ENCODE results near the gene TUBGCP2.
A peak's percentile ranks its signal among the peaks of the same experiment; 100 is the strongest.

Gene TUBGCP2

DNA sequence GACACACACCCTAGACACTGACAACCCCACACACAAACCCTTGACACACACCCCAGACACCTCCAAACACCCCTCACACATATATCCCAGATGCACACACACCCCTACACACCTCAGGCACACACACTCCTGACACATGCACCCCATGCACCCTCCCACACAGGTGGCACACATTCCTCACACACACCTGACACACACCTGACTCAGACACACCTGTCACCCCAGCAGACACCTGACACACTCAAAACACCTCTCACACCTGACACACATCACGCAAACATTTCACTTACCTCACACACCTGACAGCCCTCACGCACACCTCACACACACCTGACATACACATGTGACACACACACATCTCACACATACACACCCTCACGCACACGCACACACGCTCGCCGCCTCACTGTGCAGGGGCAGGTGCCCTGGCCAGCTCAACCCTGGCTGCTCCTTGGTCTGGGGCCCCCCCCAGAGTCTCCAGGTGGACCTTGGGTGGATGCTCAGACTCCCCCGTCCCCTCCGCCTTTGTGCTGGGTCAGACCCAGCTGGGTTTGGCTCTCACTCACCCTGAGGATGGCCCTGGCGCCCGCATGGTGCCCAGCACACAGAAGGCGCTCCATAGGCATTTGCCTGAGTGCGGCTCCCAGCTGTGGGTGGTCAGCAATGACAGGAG is 31.2 kb upstream of the TUBGCP2 start:
- no peak for DNase-seq

DNA sequence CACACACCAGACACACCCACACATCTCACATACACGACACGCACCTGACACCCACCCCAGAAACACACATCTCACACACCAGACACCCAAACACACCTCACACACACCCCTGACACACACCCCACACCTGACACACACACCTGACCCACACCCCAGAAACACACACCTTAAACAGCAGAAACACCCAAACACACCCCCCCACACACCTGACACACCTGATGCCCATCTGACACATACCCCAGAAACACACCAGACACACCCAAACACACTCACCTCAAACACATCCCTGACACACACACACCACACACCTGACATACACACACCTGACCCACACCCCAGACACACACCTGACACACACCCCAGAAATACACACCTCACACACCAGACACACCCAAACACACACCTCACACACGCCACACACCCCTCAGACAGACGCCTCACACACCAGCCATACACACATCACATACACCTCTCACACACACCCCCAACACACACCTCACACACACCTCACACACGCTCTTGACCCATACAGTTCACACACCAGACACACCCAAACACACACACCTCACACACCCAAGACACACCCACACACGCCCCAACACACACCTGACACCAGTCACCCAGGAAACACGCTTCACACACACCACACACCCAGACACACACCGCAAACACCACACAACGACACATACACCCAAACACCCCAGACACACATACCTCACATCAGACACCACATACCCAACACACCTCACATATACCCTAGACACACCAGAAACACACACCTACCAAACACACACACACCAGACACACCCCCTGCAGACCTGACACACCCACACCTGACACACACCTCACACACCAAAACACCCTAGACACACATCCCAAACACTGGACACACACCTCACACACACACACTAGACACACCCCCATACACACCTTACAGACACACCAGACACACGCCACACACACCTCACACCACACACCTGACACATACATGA is 29.7 kb upstream of the TUBGCP2 start:
- no peak for DNase-seq

DNA sequence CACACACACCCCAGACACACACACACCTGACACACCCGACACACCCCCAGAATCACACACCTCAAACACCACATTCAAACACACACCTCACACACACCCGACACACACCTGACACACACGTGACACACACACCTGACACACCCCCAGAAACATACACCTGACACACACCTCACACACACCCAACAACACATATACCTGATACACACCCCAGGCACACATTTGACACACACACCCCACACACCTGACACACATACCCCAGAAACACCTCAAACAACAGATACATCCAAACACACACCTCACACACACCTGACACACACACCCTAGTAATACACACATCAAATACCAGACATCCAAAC is 28.7 kb upstream of the TUBGCP2 start:
- DNase-seq, result no peak

- peak; percentile 90 for DNase-seq
Measured at GRCh38 chr10:133336577-133337369, 28.1 kb upstream of the TUBGCP2 start, which contains the start of gene CALY. Gene CALY, minus strand, starts transcription at chr10:133336896. Its CDS starts 7,907 bp downstream, at chr10:133328989.

DNA sequence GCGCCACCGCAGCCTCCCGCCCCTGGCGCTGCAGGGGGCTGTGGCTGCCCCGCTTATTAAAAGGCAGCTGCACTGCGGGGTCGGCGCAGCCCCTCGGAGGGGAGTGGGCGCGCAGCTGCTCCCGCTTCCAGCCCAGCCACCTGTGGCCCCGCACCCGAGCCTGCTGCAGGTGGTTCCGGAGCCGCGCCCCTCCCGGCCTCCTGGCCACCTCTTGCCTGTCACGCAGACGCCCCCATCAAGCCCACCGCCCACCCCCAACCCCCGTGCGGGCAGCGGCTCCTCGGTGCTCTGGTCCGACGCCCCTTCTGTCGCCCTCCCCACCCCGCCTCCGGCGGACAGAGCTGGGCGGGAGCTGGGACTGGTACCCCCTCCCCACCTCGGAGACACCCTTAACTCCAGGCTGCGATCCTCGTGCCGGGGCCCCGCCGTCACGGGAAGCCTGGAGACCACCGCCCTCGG is 27.5 kb upstream of the TUBGCP2 start:
- no peak for DNase-seq

DNA sequence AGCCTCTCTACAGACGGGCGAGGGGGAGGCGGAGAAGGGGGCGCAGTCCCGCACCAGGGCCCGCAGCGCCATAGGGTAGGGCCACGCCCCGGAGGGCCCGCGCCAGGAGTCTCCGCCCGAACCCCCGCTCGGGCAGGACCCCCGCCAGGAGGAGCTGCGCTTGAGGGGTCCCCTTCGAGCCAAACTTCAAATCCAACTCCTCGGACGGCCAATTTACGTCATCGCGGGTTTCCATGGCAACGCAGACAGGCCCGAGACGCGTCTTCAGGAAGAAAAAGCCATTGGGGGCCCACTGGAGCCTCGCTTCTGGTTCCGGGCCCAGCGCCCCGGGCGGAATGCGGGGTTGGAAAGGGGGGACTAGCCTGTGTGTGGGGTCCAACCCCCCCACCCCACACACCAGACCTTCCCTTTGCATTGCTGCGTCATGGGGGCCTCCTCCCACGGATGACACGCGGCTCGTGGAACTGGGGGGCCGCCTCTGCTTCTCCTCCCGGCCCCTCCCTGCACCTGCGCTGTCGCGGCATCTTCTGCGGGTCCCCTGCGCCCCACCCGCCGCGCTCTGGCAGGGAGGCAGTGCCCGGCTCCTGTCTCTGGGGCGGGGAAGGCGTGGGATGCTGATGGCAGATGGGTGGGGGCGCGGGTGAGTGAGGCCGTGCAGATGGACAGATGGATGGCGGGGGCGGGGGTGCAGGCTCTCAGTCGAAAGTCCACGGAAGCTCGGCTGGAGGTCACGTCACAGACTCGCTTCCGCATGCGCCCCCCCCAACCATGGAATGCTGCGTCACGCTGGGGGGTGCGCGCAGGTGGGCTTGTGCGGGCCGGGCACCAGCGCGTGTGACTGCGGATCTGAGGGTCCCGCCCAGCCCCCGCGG is 26.8 kb upstream of the TUBGCP2 start:
- peak; percentile 86 for DNase-seq

- DNase-seq, result no peak
Measured at GRCh38 chr10:133334503-133335245, 26.0 kb upstream of the TUBGCP2 start.

- DNase-seq, result no peak
Measured at GRCh38 chr10:133332936-133333699, 24.4 kb upstream of the TUBGCP2 start.

DNA sequence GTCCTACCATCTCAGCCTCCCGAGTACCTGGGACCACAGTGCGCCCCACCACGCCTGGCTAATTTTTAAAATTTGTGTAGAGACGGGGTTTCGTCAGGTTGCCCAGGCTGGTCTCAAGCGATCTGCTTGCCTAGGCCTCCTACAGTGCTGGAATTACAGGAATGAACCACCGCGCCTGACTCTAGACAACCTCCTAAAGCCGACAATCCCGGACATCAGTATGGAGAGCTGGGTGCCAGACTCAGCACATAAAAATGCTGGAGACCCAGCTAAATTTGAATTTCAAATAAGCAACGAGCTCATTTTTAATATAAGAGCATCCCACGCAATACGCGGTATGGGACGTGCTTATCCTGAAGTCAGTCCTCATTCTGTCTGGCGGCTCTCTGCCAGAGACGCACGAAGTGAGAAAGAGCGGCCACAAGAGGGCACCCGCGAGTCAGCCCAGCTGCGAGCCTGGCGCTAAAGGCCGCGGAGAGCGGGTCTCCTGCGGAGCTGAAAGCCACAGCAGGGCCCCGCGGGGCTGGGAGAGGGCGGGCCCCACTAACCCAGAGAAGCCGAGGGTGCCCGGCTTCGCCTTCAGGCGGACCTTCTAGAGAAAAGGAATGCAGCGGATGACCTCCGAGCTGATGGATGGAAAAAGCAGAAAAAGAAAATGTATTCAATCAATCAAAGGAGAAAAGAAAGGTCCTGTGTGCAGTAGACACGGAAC is 21.0 kb upstream of the TUBGCP2 start:
- peak; percentile 82 for DNase-seq

DNA sequence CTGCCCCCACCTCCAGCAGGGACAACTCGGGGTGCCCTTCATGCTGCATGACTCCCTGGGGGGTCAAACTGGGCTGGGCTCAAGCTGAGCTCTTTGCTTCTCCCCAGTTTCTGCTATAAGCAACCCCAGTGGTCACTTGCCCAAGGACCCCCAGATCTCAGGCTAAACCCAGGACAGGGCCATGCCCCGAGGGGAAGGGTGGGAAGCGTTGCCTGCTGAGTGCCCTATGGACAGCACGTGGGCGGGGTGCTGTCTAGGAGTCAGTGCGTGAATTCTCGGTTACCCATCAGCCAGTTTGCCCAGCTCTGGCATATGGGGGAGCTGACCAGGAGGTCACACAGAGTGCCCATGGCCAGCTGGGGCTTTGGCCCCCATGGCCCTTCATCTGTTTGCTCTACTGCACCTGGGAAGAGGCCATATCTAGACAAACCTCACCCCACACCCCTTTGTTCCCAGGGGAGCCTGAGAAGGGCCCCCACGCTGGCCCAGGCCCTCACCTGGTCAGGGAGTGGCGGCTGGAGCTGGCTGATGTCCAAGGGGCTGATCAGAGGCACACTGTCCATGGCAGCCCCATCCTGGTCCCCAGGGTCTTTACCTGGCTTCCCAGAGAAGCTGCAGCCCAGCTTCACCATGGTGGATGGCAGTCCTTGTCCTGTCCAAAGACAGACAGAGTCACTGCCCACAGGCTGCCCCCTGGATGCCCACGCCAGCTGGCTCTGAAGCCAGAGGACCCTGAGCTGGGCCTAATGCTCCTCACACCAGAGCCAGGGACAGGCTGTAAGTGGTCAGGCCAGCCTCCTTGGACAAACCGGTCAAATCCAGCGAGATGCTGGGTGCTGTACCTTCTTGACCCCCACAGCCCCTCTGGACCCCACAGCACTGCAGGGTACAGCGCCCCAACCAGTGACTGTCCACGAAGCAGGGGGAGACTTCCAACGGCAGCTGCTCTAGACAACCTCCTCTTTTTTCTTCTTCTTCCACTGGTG is 20.0 kb upstream of the TUBGCP2 start:
- DNase-seq, result no peak

GRCh38 chr10:133327651-133328357 is 19.1 kb upstream of the TUBGCP2 start:
- no peak for DNase-seq

GRCh38 chr10:133326745-133327650 is 18.3 kb upstream of the TUBGCP2 start:
- no peak for DNase-seq

DNA sequence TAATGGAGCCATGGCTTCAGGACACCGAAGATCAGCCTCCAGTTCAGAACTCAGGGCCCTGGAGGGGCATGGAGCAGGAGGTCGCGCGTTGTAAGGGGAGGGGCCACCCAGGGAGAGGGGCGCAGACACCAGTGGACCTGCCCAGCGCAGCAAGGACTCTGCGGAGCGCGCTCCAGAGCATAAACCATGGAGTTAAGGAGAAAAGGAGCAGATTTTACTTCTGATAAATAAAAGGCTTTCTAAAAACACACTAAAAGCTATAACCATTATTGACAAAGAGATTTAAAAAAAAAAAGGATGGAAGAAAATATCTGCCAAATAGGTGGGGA is 17.5 kb upstream of the TUBGCP2 start:
- no peak for DNase-seq

- DNase-seq, result no peak
Measured at GRCh38 chr10:133325440-133326222, 17.0 kb upstream of the TUBGCP2 start.

DNA sequence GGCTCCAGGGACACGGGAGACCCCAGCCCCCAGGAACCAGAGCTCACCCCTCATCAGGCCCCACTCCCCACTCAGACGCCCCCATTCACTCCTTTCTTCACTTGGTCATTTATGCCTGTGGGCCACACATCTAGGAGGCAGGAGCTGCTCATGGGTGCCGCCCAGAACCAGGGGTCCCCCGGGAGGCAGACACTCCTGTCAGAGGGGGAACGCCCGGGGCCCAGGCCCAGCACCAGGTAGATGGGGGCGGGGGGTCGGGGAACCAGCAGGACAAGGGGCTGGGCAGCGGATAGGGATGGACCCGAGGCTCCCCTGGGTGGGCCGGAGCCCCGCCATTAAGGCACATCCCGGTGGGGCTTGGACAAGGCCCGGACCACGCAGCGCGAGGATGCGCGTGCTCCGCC is 16.2 kb upstream of the TUBGCP2 start:
- DNase-seq, result no peak

- DNase-seq, result peak; percentile 74
Measured at GRCh38 chr10:133324198-133324792, 15.6 kb upstream of the TUBGCP2 start.
